Measurements from ENCODE around the gene ADAMTS17.
"Not testable (repeated sequence)": the region's sequence is repeated elsewhere in the genome, so short reads cannot be mapped to it uniquely, and the experiment has no call there.

Gene ADAMTS17

GRCh38 chr15:99983171-99983885 is 358.4 kb downstream of the ADAMTS17 start:
- no peak for DNase-seq

GRCh38 chr15:99982662-99983061 is 359.1 kb downstream of the ADAMTS17 start:
- DNase-seq: no peak

GRCh38 chr15:99981839-99982658 is 359.7 kb downstream of the ADAMTS17 start:
- DNase-seq: no peak

- DNase-seq: no peak
Observed at GRCh38 chr15:99981191-99981647, 360.6 kb downstream of the ADAMTS17 start.

- no peak for DNase-seq
Observed at GRCh38 chr15:99980752-99981151, 361.0 kb downstream of the ADAMTS17 start.

GRCh38 chr15:99979886-99980285 is 361.9 kb downstream of the ADAMTS17 start:
- not testable (repeated sequence) for DNase-seq

- DNase-seq: no peak
Observed at GRCh38 chr15:99979371-99979770, 362.4 kb downstream of the ADAMTS17 start.

- no peak for DNase-seq
Observed at GRCh38 chr15:99978426-99978825, 363.3 kb downstream of the ADAMTS17 start.

- DNase-seq: no peak
Observed at GRCh38 chr15:99977929-99978328, 363.8 kb downstream of the ADAMTS17 start.

GRCh38 chr15:99976811-99977271 is 364.9 kb downstream of the ADAMTS17 start:
- no peak for DNase-seq

GRCh38 chr15:99976000-99976399 is 365.8 kb downstream of the ADAMTS17 start:
- no peak for DNase-seq

- no peak for DNase-seq
Observed at GRCh38 chr15:99974246-99974645, 367.5 kb downstream of the ADAMTS17 start.

GRCh38 chr15:99973351-99973750 is 368.4 kb downstream of the ADAMTS17 start:
- DNase-seq: no peak

- DNase-seq: no peak
Observed at GRCh38 chr15:99970891-99971430, 370.8 kb downstream of the ADAMTS17 start.

- no peak for DNase-seq
Observed at GRCh38 chr15:99969261-99969920, 372.4 kb downstream of the ADAMTS17 start.

- DNase-seq: no peak
Observed at GRCh38 chr15:99967841-99968371, 373.9 kb downstream of the ADAMTS17 start.

GRCh38 chr15:99966815-99967214 is 375.0 kb downstream of the ADAMTS17 start:
- DNase-seq: no peak

- DNase-seq: no peak
Observed at GRCh38 chr15:99965376-99965775, 376.4 kb downstream of the ADAMTS17 start.

- DNase-seq: no peak
Observed at GRCh38 chr15:99963976-99964375, 377.8 kb downstream of the ADAMTS17 start.

- no peak for DNase-seq
Observed at GRCh38 chr15:99963096-99963825, 378.5 kb downstream of the ADAMTS17 start.

- no peak for DNase-seq
Observed at GRCh38 chr15:99962006-99962561, 379.7 kb downstream of the ADAMTS17 start.

- DNase-seq: no peak
Observed at GRCh38 chr15:99961011-99961441, 380.7 kb downstream of the ADAMTS17 start.

All from CD4-positive, alpha-beta T cell treated with Interferon gamma for 1 hour (primary cell).